HFF-Myc (cell line): ENCODE data around the gene SMARCC2.
A peak's percentile ranks its signal among the peaks of the same experiment; 100 is the strongest.

Experiments
- DNase-seq: peaks from one replicate; pipeline ENCODE4 v3.0.0-alpha.2; 2011; ENCODE audit warnings: low read depth; ENCODE audit errors: extremely low read depth
- H3K4me3 ChIP-seq: replicated peaks from 2 replicates; pipeline ENCODE4 v1.5.1; 2011; ENCODE audit warnings: low read depth, mild to moderate bottlenecking, control low read depth, low read length
- CTCF ChIP-seq: IDR thresholded peaks from 2 replicates; pipeline ENCODE4 v1.5.1; 2012; ENCODE audit warnings: mild to moderate bottlenecking, low read depth, low read length, control low read depth; ENCODE audit errors: missing control alignments

SMARCC2 gene

GRCh38 chr12:56230432-56231183, 41.3 kb upstream of the SMARCC2 start:
- H3K4me3 ChIP-seq = no peak overlapping the region
- no peak for DNase-seq
- TF ChIP-seq CTCF = no peak

- H3K4me3 ChIP-seq = no peak within 1 kb of the TSS
- DNase-seq = no peak
- no peak for TF ChIP-seq CTCF
Measured at GRCh38 chr12:56229916-56230431, 40.7 kb upstream of the SMARCC2 start, which contains the start of gene SLC39A5. SLC39A5 (plus strand) TSS chr12:56230051; CDS start chr12:56231275, 1,224 bp downstream.

- TF ChIP-seq CTCF = no peak
- DNase-seq = no peak
- H3K4me3 ChIP-seq = no peak overlapping the region
Measured at GRCh38 chr12:56229082-56229481, 39.8 kb upstream of the SMARCC2 start.

- peak overlapping the region; percentile 73 for H3K4me3 ChIP-seq
- DNase-seq = no peak
- TF ChIP-seq CTCF = no peak
Measured at GRCh38 chr12:56224954-56225353, 35.7 kb upstream of the SMARCC2 start.

GRCh38 chr12:56224102-56224701, 34.9 kb upstream of the SMARCC2 start, which contains the start of gene NABP2:
NABP2 (plus strand) TSS chr12:56224342; CDS start chr12:56224857, 515 bp downstream.
- TF ChIP-seq CTCF = peak; percentile 86
- peak within 1 kb of the TSS; percentile 73 for H3K4me3 ChIP-seq
- DNase-seq = peak; percentile 96

GRCh38 chr12:56223571-56224101, 34.4 kb upstream of the SMARCC2 start:
- 0 out of 2 replicates have a peak overlapping the region, but pooled peaks have one; percentile 10 for H3K4me3 ChIP-seq
- no peak for DNase-seq
- no peak for TF ChIP-seq CTCF
